ENCODE measurements around the gene OGFOD3. TPM values are rescaled to one million over a fixed set of nuclear protein-coding genes. Genes with fewer than 3 reads are reported as not detected.
"Not testable (repeated sequence)": the region's sequence is repeated elsewhere in the genome, so short reads cannot be mapped to it uniquely, and the experiment has no call there.

The OGFOD3 gene
- polyA plus RNA-seq, 4 donors: 7.8 to 23.8 (median 14.6) TPM

- H3K4me3 ChIP-seq (ENCODE audit: low read depth in 1 of 3, low read length in 3 of 3); H3K27me3 ChIP-seq (ENCODE audit: control insufficient read depth in 3 of 3, insufficient read depth in 3 of 3, low read length in 3 of 3); H3K9me3 ChIP-seq (ENCODE audit: control insufficient read depth in 2 of 2, insufficient read depth in 1 of 2, low read depth in 1 of 2, low read length in 1 of 2); DNase-seq; H3K27ac ChIP-seq (ENCODE audit: low read depth in 1 of 3, low read length in 2 of 3); FAIRE-seq: not testable (repeated sequence)
- Histone ChIP-seq H3K36me3 (ENCODE audit: control insufficient read depth in 3 of 3, insufficient read depth in 2 of 3, low read depth in 1 of 3, low read length in 3 of 3) (peaks cover 10 to 50% (median 14%) of the 10 kb centered on the region in 3 donors), H3K4me1 (ENCODE audit: control insufficient read depth in 3 of 3, insufficient read depth in 2 of 3, low read depth in 1 of 3, low read length in 2 of 3) (peaks cover 3 to 25% (median 5%) of the 10 kb centered on the region in 3 donors)
- 93 to 97% (median 96%) methylated on average over 9 of the region's 9 CpGs for WGBS, 3 donors
These were observed 41.5 kb upstream of the OGFOD3 start for GRCh38 chr17:82459936-82460335.

- H3K9me3 ChIP-seq (ENCODE audit: control insufficient read depth in 2 of 2, insufficient read depth in 1 of 2, low read depth in 1 of 2, low read length in 1 of 2): peaks cover 0 to 6% of the 10 kb centered on the region in 2 donors
- DNase-seq: peak; percentile 19 to 57
- peak overlapping the region; percentile 70 to 99 (median 94) for H3K27ac ChIP-seq (ENCODE audit: low read depth in 1 of 3, low read length in 2 of 3)
- WGBS, 3 donors: 0 to 1% (median 1%) methylated on average over 41 to 62 of the region's 62 CpGs
- H3K27me3 ChIP-seq (ENCODE audit: control insufficient read depth in 3 of 3, insufficient read depth in 3 of 3, low read length in 3 of 3): no peaks in the 10 kb centered on the region
- H3K36me3 ChIP-seq (ENCODE audit: control insufficient read depth in 3 of 3, insufficient read depth in 2 of 3, low read depth in 1 of 3, low read length in 3 of 3): peaks cover 4 to 41% (median 8%) of the 10 kb centered on the region in 3 donors
- peak overlapping the region; percentile 72 to 78 (median 77) for H3K4me3 ChIP-seq (ENCODE audit: low read depth in 1 of 3, low read length in 3 of 3)
- H3K4me1 ChIP-seq (ENCODE audit: control insufficient read depth in 3 of 3, insufficient read depth in 2 of 3, low read depth in 1 of 3, low read length in 2 of 3): peaks cover 3 to 25% (median 5%) of the 10 kb centered on the region in 3 donors
- no peak for FAIRE-seq
These were observed 40.6 kb upstream of the OGFOD3 start for GRCh38 chr17:82458885-82459424.

GRCh38 chr17:82458179-82458884, 39.9 kb upstream of the OGFOD3 start, which contains the start of gene NARF:
Gene NARF, plus strand, starts transcription at chr17:82458741. Its CDS starts 63 bp downstream, at chr17:82458804.
- Histone ChIP-seq H3K9me3 (ENCODE audit: control insufficient read depth in 2 of 2, insufficient read depth in 1 of 2, low read depth in 1 of 2, low read length in 1 of 2) (peaks cover 0 to 11% of the 10 kb centered on the region in 2 donors), H3K27ac (ENCODE audit: low read depth in 1 of 3, low read length in 2 of 3) (peak within 1 kb of the TSS; percentile 94 to 99 (median 99)), H3K4me3 (ENCODE audit: low read depth in 1 of 3, low read length in 3 of 3) (peak within 1 kb of the TSS; percentile 72 to 78 (median 77)), H3K4me1 (ENCODE audit: control insufficient read depth in 3 of 3, insufficient read depth in 2 of 3, low read depth in 1 of 3, low read length in 2 of 3) (peaks cover 3 to 25% (median 5%) of the 10 kb centered on the region in 3 donors), H3K36me3 (ENCODE audit: control insufficient read depth in 3 of 3, insufficient read depth in 2 of 3, low read depth in 1 of 3, low read length in 3 of 3) (peaks cover 3 to 34% (median 8%) of the 10 kb centered on the region in 3 donors), H3K27me3 (ENCODE audit: control insufficient read depth in 3 of 3, insufficient read depth in 3 of 3, low read length in 3 of 3) (no peaks in the 10 kb centered on the region)
- 0 to 1% (median 0%) methylated on average over 42 to 85 of the region's 85 CpGs for WGBS, 3 donors
- FAIRE-seq: no peak
- peak; percentile 98 to 99 for DNase-seq

GRCh38 chr17:82457929-82458178, 39.5 kb upstream of the OGFOD3 start:
- H3K27me3 ChIP-seq (ENCODE audit: control insufficient read depth in 3 of 3, insufficient read depth in 3 of 3, low read length in 3 of 3): no peaks in the 10 kb centered on the region
- DNase-seq: peak in 1 of 2 donors; percentile 94
- FAIRE-seq: no peak

GRCh38 chr17:82457073-82457928, 38.9 kb upstream of the OGFOD3 start:
- Histone ChIP-seq H3K9me3 (ENCODE audit: control insufficient read depth in 2 of 2, insufficient read depth in 1 of 2, low read depth in 1 of 2, low read length in 1 of 2) (peaks cover 0 to 14% of the 10 kb centered on the region in 2 donors), H3K36me3 (ENCODE audit: control insufficient read depth in 3 of 3, insufficient read depth in 2 of 3, low read depth in 1 of 3, low read length in 3 of 3) (peaks cover 0 to 25% (median 3%) of the 10 kb centered on the region in 3 donors), H3K4me1 (ENCODE audit: control insufficient read depth in 3 of 3, insufficient read depth in 2 of 3, low read depth in 1 of 3, low read length in 2 of 3) (peaks cover 3 to 22% (median 5%) of the 10 kb centered on the region in 3 donors), H3K4me3 (ENCODE audit: low read depth in 1 of 3, low read length in 3 of 3) (peak overlapping the region in 1 of 3 donors; percentile 78), H3K27ac (ENCODE audit: low read depth in 1 of 3, low read length in 2 of 3) (peak overlapping the region; percentile 94 to 99 (median 99)), H3K27me3 (ENCODE audit: control insufficient read depth in 3 of 3, insufficient read depth in 3 of 3, low read length in 3 of 3) (no peaks in the 10 kb centered on the region)
- DNase-seq (peak in 1 of 2 donors; percentile 55), FAIRE-seq (no peak)
- WGBS, 3 donors: 39 to 60% (median 52%) methylated on average over 10 of the region's 10 CpGs

More at GRCh38 chr17:82457929-82458178, 39.5 kb upstream of the OGFOD3 start:
- Histone ChIP-seq H3K36me3 (ENCODE audit: control insufficient read depth in 3 of 3, insufficient read depth in 2 of 3, low read depth in 1 of 3, low read length in 3 of 3) (peaks cover 3 to 30% (median 5%) of the 10 kb centered on the region in 3 donors), H3K9me3 (ENCODE audit: control insufficient read depth in 2 of 2, insufficient read depth in 1 of 2, low read depth in 1 of 2, low read length in 1 of 2) (peaks cover 0 to 12% of the 10 kb centered on the region in 2 donors), H3K4me1 (ENCODE audit: control insufficient read depth in 3 of 3, insufficient read depth in 2 of 3, low read depth in 1 of 3, low read length in 2 of 3) (peaks cover 3 to 25% (median 5%) of the 10 kb centered on the region in 3 donors), H3K4me3 (ENCODE audit: low read depth in 1 of 3, low read length in 3 of 3) (peak overlapping the region; percentile 20 to 78 (median 77)), H3K27ac (ENCODE audit: low read depth in 1 of 3, low read length in 2 of 3) (peak overlapping the region; percentile 94 to 99 (median 99))
- WGBS, 3 donors: 0 to 1% (median 1%) methylated on average over 8 of the region's 8 CpGs

- not testable (repeated sequence) for DNase-seq
These were observed 35.3 kb upstream of the OGFOD3 start for GRCh38 chr17:82453706-82454105.

GRCh38 chr17:82453151-82453550, 34.8 kb upstream of the OGFOD3 start:
- not testable (repeated sequence) for H3K36me3 ChIP-seq (ENCODE audit: control insufficient read depth in 3 of 3, insufficient read depth in 2 of 3, low read depth in 1 of 3, low read length in 3 of 3); H3K4me3 ChIP-seq (ENCODE audit: low read depth in 1 of 3, low read length in 3 of 3); H3K27me3 ChIP-seq (ENCODE audit: control insufficient read depth in 3 of 3, insufficient read depth in 3 of 3, low read length in 3 of 3); H3K27ac ChIP-seq (ENCODE audit: low read depth in 1 of 3, low read length in 2 of 3); DNase-seq; FAIRE-seq
- Histone ChIP-seq H3K4me1 (ENCODE audit: control insufficient read depth in 3 of 3, insufficient read depth in 2 of 3, low read depth in 1 of 3, low read length in 2 of 3) (peaks cover 3 to 18% (median 5%) of the 10 kb centered on the region in 3 donors), H3K9me3 (ENCODE audit: control insufficient read depth in 2 of 2, insufficient read depth in 1 of 2, low read depth in 1 of 2, low read length in 1 of 2) (peaks cover 0 to 22% of the 10 kb centered on the region in 2 donors)
- 76 to 87% (median 79%) methylated on average over 7 of the region's 7 CpGs for WGBS, 3 donors

More at GRCh38 chr17:82453706-82454105, 35.3 kb upstream of the OGFOD3 start:
- peaks cover 0 to 22% of the 10 kb centered on the region in 2 donors for H3K9me3 ChIP-seq (ENCODE audit: control insufficient read depth in 2 of 2, insufficient read depth in 1 of 2, low read depth in 1 of 2, low read length in 1 of 2)
- 94 to 96% (median 95%) methylated on average over 16 to 21 of the region's 21 CpGs for WGBS, 3 donors
- peaks cover 3 to 18% (median 5%) of the 10 kb centered on the region in 3 donors for H3K4me1 ChIP-seq (ENCODE audit: control insufficient read depth in 3 of 3, insufficient read depth in 2 of 3, low read depth in 1 of 3, low read length in 2 of 3)
- H3K4me3 ChIP-seq (ENCODE audit: low read depth in 1 of 3, low read length in 3 of 3); H3K27ac ChIP-seq (ENCODE audit: low read depth in 1 of 3, low read length in 2 of 3); H3K36me3 ChIP-seq (ENCODE audit: control insufficient read depth in 3 of 3, insufficient read depth in 2 of 3, low read depth in 1 of 3, low read length in 3 of 3); FAIRE-seq; H3K27me3 ChIP-seq (ENCODE audit: control insufficient read depth in 3 of 3, insufficient read depth in 3 of 3, low read length in 3 of 3): not testable (repeated sequence)

GRCh38 chr17:82452162-82452561, 33.8 kb upstream of the OGFOD3 start:
- DNase-seq (no peak), FAIRE-seq (no peak)
- Histone ChIP-seq H3K9me3 (ENCODE audit: control insufficient read depth in 2 of 2, insufficient read depth in 1 of 2, low read depth in 1 of 2, low read length in 1 of 2) (peaks cover 0 to 22% of the 10 kb centered on the region in 2 donors), H3K27ac (ENCODE audit: low read depth in 1 of 3, low read length in 2 of 3) (no peak overlapping the region), H3K36me3 (ENCODE audit: control insufficient read depth in 3 of 3, insufficient read depth in 2 of 3, low read depth in 1 of 3, low read length in 3 of 3) (peaks cover 0 to 12% (median 0%) of the 10 kb centered on the region in 3 donors), H3K27me3 (ENCODE audit: control insufficient read depth in 3 of 3, insufficient read depth in 3 of 3, low read length in 3 of 3) (no peaks in the 10 kb centered on the region), H3K4me1 (ENCODE audit: control insufficient read depth in 3 of 3, insufficient read depth in 2 of 3, low read depth in 1 of 3, low read length in 2 of 3) (peaks cover 0 to 10% (median 0%) of the 10 kb centered on the region in 3 donors), H3K4me3 (ENCODE audit: low read depth in 1 of 3, low read length in 3 of 3) (no peak overlapping the region)
- WGBS, 3 donors: 95 to 99% (median 97%) methylated on average over 3 of the region's 3 CpGs
